GM18499 (cell line): ENCODE data around the gene FAM117A.
"Not testable (repeated sequence)": the region's sequence is repeated elsewhere in the genome, so short reads cannot be mapped to it uniquely, and the experiment has no call there.

Source experiments
- ATAC-seq: cut with Tn5 transposase; IDR thresholded peaks from one replicate; pipeline ENCODE4 v1.9.1; 2021; ENCODE audit warnings: moderate number of reproducible peaks; ENCODE audit not compliant: insufficient read depth, unreplicated experiment

FAM117A gene

DNA sequence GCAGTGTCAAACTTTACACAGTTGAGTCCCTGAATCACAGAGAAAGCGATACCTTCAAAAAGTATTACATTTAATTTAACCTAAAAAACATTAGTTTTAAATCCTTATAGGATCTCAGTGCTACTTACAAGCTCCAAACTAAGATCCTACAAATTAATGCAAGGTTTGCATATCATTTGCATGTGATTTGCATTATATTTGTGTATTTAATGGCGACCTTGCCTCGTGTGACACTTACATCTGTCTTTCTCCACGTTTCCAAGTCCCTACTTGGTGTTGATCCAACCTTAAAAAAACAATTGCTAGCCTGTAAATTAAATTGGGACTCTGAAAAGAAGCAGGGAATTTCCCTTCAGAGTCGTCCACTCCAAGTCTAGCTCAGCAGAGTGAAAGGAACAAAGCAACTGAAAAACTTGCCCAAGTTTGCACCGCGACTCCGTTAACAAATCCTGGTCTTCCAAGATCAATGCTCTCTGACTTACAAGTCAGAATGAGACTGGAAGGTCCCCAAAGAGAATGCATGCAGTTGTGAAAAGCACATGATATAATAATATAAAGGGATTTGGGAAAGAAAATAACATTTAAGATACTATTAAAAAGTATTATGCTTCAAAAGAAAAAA, 739 bp upstream of the FAM117A start:
- ATAC-seq = no peak

DNA sequence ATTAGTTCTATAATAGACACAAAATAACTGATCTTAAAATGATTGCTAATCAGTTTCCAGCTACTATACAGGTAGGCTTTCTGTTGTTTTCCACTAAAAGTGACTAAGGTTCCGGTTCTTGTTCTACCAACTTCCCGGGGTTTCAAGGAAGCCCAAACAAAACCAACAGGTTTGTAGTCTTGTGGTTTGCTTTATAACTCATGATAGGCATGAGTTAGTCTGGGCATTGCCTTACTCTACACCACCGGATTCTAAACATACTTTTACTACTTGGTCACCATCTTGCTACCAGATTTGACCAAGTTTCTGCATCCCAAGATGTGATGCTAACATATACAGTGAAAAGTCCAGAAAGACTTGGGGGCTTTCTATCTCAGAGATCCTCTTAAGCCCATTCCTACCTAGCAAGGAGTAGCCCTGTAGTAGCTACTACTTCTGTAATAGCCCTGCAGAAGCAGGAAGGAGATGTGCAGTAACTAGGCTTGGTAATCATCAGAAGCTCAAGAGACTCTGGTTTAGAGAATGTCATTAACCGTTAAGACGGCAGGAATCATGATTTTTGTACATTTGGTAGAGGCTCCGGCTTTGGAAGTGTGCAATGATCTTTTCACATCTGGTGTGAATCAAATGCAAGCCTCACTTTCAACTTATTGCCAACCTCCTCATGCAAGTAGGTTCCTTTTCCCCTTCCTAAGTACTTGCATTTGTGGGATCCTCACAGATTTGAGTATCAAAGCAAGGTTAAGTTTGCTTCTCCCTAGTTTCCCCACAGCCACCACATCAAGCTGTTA, 1.6 kb downstream of the FAM117A start:
- no peak for ATAC-seq

GRCh38 chr17:49760932-49761558, 2.9 kb downstream of the FAM117A start:
- ATAC-seq = no peak

DNA sequence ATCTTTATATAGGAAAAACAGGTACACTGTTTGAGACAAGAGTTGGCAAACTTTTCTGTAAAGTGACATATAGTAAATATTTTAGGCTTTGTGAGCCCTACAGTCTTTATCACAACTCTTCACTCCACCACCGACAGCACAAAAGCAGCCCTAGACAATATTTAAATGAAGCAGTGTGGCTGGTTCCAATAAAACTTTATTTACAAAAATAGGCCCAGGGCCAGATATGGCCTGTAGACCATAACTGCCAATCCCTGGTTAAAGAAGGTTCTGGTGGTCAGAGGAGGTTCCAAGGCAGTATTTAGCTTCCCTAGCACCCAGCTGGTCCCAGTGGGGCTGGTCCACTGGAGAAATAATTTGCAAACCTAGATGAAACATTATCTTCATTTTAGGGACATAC, 3.6 kb downstream of the FAM117A start:
- ATAC-seq = no peak

- no peak for ATAC-seq
Measured at GRCh38 chr17:49759203-49759602, 4.7 kb downstream of the FAM117A start.

DNA sequence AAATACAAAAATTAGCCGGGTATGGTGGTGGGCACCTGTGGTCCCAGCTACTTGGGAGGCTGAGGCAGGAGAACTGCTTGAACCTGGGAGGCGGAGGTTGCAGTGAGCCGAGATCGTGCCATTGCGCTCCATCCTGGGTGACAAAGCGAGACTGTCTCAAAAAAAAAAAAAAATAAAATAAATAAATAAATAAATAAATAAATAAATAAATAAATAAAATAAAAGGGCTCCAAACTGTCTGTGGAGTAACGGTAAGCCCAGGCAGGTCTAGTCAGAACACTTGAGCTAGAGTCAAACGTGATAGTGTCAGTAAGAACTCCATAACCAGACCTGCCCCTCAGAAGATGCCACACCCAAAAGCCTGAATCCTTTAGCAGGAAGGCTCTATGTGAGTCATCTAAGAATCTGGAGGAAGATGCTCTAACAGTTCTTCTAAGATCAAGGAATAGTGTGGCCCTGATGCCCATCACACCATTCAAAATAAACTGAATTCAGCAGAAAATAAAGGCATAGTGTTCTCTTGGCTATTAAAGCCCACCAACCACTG, 5.4 kb downstream of the FAM117A start:
- ATAC-seq = not testable (repeated sequence)

DNA sequence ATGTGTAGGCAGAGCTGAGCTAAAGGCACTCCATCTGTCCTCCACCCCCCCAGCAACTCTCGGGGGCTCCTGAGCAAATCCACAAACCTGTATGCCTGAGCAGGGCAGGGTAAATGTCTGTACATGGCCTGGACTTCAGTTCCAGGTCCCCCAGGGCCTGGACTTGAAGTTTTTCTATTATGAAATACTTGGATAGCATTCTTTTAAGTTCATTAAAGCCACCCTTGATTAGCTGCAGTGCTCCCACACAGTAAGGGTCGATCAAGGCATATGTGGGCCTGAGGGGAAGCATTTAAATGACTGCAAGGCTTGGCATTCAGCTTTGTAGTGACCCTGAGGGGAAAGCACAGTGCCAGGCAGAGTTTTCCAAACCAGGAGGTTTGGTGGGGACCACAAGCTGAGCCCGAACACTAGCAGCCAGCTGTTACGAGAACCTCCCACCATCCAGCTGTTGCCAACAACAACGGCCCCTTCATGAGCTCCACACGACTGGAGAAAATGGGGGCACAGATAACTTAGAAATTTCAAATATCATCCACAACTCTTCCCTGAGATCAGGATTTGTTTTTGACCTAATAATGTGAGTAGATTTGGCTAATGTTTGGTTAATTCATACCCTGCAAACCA, 6.7 kb downstream of the FAM117A start:
- ATAC-seq = no peak

GRCh38 chr17:49756323-49757150, 7.4 kb downstream of the FAM117A start:
- ATAC-seq = no peak

DNA sequence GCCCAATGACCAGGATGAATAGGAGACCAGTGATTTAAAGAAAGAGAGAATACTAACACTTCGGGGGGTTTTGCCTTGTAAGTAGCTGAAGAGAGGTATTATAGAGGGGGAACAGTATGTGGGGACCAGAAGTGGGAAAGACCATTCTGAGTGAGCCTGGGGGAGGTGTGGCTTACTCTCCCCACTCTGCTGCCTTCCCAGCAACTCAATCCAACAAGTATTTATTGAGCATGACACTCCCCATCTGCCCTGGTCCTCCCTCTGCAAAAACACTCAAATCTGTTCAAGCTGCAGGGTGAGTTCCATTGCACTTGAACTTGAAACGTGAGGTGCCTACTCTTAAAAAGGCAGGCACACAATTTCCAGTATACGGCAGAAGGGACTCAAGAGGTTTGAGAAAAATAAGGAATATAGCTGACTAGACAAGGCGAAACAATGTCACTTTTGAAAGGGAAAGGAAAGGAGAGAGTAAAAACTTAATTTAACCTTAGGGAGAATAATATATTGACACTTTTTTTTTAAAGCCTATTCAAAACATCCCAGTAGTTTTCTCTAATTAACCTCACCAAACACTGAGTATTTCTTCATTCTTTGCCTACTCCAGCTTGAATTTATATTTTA, 8.2 kb downstream of the FAM117A start:
- no peak for ATAC-seq

DNA sequence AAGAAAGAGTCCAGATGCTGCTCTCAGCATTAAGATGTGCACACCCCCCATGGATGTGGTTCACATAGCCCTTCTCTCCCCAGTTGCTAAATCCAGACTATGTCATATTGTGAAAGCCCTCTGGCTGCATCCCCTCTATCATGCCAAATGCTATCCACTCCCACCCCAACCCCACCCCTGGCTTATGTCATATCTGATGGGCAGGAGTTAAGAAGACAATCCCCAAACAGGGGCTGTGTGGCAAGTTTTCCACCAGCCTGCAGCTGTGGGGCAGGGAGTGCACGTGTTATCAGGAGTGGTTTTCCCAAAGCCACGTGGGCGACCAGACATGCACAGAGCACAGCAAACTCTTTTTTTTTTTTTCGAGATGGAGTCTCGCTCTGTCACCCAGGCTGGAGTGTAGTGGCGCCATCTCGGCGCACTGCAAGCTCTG, 10.0 kb downstream of the FAM117A start:
- ATAC-seq = no peak

GRCh38 chr17:49752508-49752907, 11.4 kb downstream of the FAM117A start:
- ATAC-seq = no peak

GRCh38 chr17:49749730-49750129, 14.2 kb downstream of the FAM117A start:
- ATAC-seq = no peak

DNA sequence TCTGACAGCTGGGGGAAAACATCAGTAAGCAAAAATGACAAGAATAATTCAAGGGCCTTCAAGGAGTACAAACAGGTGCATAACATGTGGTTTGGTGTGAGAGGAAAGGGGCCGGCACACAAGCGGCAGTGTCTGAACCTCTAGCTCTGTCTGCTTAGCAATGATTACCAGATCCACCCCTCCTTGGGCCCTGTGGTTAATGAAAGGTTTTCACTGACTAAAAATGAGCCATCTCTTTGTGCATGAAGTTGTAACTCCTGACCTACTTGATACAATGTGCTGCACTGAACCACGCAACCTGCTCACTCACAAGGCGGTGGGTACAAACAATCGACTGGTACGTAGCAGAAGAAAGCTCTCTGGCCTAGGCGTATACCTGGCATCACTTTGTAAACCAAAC, 15.1 kb downstream of the FAM117A start:
- peak; percentile 65 for ATAC-seq

DNA sequence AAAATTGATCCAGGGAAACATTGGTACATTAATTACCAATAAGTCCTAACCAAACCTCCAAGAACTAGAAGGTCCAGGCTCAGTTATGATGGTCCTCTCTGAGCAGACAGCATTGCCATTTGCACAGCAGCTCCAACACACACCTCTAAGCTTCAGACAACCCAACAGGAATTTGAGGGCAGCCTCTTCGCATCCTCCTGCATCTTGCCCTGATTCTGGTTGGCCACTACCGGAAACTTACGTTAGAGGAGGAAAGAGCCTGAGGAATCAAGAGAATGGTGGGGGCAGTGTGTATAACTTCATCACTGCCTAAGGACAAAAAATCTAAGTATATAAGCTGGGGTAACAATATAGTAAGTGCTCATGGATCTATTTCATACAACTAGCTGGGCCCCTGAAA, 15.7 kb downstream of the FAM117A start:
- ATAC-seq = no peak

DNA sequence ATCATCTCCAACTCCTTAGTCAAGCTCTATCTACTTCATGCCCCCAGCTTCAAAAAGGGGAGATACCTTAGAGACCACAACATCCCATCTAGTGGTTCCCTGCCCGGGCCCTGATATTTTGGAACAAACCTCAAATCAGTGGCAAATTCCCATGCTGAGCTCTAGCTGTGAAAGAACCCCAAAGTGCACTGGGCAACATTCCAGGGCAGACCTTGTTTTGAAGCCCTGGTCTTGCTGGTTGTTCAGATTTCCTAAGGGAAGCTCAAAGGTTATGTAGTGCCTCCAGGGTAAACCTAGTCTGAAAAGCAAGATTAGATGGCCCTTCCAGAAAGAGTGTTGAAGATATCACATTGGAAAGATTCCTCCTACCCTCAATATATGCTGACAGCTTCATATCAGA, 16.3 kb downstream of the FAM117A start:
- ATAC-seq = no peak

DNA sequence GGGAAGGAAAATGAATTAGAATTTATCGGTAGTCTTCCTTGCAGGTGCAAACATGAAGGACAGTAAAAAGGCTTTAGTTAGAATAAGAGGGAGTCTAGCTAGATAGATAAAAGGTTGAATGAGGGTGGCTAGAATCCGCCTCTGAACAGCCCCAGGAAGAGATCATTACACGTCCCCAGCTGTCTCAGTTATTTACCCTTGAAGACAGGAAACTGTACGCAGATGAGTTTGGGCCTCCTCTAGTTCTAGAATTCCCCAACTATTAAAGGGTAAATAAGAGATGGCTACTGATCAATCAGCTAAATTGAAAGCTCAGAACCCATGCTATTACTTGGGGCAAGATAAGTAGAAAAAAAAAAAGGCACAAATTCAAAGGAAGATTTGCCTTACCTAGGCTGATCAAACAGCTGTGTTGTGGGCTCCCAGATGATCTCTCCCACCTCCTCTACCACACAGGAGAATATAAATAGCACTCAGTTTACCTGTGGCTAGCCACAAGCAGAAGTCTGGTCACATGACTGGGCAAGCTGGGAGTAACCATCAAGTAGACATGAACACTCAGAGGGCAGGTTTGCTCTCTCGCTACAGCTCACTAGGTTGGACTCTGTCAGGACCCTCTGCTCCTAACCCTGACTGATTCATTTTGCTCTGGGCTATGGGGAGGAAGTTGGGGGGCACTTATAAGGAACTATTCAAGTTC, 17.0 kb downstream of the FAM117A start:
- ATAC-seq = no peak

- no peak for ATAC-seq
Measured at GRCh38 chr17:49745175-49746139, 18.5 kb downstream of the FAM117A start.

GRCh38 chr17:49742166-49742638, 21.7 kb downstream of the FAM117A start:
- ATAC-seq = no peak
